ENCODE results near the gene NBEA.

DNA sequence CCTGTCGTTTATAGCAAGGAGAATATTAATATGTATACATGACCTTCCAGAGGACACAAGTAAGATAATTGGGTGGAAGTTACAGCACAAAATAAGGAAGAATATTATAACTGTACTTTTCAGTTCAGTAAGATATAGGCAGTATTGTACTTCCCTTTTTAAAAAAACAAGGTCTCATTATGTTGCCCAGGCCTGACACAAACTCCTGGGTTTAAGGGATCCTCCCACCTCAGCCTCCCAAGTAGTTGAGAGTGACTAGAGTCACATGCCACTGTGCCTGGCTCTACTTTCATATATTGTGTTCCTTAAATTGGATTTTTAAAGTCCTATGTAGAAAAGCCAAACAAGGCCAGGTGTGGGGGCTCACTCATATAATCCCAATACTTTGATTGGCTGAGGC, 553.9 kb downstream of the NBEA start:
- TF ChIP-seq, protein P1, sequence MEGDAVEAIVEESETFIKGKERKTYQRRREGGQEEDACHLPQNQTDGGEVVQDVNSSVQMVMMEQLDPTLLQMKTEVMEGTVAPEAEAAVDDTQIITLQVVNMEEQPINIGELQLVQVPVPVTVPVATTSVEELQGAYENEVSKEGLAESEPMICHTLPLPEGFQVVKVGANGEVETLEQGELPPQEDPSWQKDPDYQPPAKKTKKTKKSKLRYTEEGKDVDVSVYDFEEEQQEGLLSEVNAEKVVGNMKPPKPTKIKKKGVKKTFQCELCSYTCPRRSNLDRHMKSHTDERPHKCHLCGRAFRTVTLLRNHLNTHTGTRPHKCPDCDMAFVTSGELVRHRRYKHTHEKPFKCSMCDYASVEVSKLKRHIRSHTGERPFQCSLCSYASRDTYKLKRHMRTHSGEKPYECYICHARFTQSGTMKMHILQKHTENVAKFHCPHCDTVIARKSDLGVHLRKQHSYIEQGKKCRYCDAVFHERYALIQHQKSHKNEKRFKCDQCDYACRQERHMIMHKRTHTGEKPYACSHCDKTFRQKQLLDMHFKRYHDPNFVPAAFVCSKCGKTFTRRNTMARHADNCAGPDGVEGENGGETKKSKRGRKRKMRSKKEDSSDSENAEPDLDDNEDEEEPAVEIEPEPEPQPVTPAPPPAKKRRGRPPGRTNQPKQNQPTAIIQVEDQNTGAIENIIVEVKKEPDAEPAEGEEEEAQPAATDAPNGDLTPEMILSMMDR (IDR thresholded peaks at IDR 0.05), result no peak
- no peak for TF ChIP-seq POLR2A (IDR thresholded peaks at IDR 0.05)
